PC-3 (cell line): ENCODE results near the gene EIF5B.

Experiments
- CTCF ChIP-seq: fragments of 300-600 bp; sonication (generic); conservative IDR thresholded peaks from 2 replicates; pipeline ENCODE4 v1.5.1; 2017; ENCODE audit warnings: antibody characterized with exemption, low read depth, mild to moderate bottlenecking, low read length
- EZH2 ChIP-seq: fragments of 300-600 bp; sonication (generic); IDR thresholded peaks from one replicate; pipeline ENCODE4 v1.6.1; 2017; ENCODE audit warnings: antibody characterized with exemption, mild to moderate bottlenecking, low read length; ENCODE audit not compliant: unreplicated experiment

GRCh38 chr2:99399063-99399462, 61.9 kb downstream of the EIF5B start:
- no peak for TF ChIP-seq CTCF
- TF ChIP-seq EZH2, result no peak
